ENCODE results near the gene SAMD1. TPM values are rescaled to one million over a fixed set of nuclear protein-coding genes. Genes with fewer than 3 reads are reported as not detected.

SAMD1 gene
- total and polyA plus RNA-seq, 2 of the 13 experiments (the other 11 are each of a cell fraction or from before 2014, with no cell fraction given), result 17.5 to 45.0 TPM

DNA sequence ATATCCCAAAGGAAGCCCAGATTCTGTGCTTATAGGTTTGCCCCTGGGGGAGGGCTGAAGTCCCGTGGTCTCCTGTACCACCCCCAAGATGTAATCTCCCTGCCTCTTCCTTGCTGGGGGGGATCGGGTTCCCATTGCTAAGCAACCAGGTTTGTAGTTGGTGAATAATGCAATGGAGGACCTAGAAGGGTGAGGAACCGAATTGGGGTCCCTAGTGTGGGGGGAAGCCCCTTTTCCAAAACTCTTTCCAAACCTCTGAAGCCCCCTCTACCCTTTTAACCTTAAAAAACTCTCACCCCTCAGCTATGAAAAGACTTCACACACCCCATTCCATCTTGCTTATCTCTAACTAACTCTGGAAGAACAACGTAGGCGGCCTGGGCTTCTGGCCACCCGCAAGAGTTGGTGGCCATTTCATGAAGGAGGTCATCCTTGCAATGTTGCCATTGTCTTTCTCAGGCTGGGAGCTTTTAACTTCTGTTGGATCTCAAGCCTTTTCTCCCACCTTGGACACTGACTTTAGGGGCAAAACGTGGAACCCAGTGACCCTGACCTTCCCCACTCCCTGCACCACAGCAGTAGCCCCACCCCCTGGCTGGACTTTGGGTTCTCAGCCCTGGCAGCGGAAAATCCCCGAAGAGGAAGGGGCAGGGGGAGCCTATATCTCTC, 29.3 kb downstream of the SAMD1 start (continued):
- TF ChIP-seq, protein P1, sequence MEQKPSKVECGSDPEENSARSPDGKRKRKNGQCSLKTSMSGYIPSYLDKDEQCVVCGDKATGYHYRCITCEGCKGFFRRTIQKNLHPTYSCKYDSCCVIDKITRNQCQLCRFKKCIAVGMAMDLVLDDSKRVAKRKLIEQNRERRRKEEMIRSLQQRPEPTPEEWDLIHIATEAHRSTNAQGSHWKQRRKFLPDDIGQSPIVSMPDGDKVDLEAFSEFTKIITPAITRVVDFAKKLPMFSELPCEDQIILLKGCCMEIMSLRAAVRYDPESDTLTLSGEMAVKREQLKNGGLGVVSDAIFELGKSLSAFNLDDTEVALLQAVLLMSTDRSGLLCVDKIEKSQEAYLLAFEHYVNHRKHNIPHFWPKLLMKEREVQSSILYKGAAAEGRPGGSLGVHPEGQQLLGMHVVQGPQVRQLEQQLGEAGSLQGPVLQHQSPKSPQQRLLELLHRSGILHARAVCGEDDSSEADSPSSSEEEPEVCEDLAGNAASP (CRISPR knock-in tag; IDR thresholded peaks at IDR 0.05; ENCODE audit: borderline replicate concordance), result peak; percentile 54; the same call in 1 of the 2 replicates
- TF ChIP-seq SP1 (IDR thresholded peaks at IDR 0.05) (no peak), SP1 (CRISPR knock-in tag; IDR thresholded peaks at IDR 0.05) (no peak), FOXA3 (CRISPR knock-in tag; IDR thresholded peaks at IDR 0.05) (0 out of 2 replicates have a peak, but pooled peaks have one; percentile 25), NR2C2 (CRISPR knock-in tag; IDR thresholded peaks at IDR 0.05; ENCODE audit: borderline replicate concordance) (peak; percentile 78), ZNF224 (CRISPR knock-in tag; IDR thresholded peaks at IDR 0.05) (no peak), GATAD1 (CRISPR knock-in tag; IDR thresholded peaks at IDR 0.05) (peak; percentile 26; the same call in 1 of the 2 replicates), CENPX (CRISPR knock-in tag; IDR thresholded peaks at IDR 0.05) (no peak), NCOR1 (IDR thresholded peaks at IDR 0.05; ENCODE audit: borderline replicate concordance, low read length) (peak; percentile 80; the same call in 1 of the 2 replicates), HMG20A (CRISPR knock-in tag; IDR thresholded peaks at IDR 0.05; ENCODE audit: borderline replicate concordance) (0 out of 2 replicates have a peak, but pooled peaks have one; percentile 16)
- TF ChIP-seq, protein P2, sequence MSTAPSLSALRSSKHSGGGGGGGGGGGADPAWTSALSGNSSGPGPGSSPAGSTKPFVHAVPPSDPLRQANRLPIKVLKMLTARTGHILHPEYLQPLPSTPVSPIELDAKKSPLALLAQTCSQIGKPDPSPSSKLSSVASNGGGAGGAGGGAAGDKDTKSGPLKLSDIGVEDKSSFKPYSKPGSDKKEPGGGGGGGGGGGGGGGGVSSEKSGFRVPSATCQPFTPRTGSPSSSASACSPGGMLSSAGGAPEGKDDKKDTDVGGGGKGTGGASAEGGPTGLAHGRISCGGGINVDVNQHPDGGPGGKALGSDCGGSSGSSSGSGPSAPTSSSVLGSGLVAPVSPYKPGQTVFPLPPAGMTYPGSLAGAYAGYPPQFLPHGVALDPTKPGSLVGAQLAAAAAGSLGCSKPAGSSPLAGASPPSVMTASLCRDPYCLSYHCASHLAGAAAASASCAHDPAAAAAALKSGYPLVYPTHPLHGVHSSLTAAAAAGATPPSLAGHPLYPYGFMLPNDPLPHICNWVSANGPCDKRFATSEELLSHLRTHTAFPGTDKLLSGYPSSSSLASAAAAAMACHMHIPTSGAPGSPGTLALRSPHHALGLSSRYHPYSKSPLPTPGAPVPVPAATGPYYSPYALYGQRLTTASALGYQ (CRISPR knock-in tag; IDR thresholded peaks at IDR 0.05), result 0 out of 2 replicates have a peak, but pooled peaks have one; percentile 41
- TF ChIP-seq, protein P3, sequence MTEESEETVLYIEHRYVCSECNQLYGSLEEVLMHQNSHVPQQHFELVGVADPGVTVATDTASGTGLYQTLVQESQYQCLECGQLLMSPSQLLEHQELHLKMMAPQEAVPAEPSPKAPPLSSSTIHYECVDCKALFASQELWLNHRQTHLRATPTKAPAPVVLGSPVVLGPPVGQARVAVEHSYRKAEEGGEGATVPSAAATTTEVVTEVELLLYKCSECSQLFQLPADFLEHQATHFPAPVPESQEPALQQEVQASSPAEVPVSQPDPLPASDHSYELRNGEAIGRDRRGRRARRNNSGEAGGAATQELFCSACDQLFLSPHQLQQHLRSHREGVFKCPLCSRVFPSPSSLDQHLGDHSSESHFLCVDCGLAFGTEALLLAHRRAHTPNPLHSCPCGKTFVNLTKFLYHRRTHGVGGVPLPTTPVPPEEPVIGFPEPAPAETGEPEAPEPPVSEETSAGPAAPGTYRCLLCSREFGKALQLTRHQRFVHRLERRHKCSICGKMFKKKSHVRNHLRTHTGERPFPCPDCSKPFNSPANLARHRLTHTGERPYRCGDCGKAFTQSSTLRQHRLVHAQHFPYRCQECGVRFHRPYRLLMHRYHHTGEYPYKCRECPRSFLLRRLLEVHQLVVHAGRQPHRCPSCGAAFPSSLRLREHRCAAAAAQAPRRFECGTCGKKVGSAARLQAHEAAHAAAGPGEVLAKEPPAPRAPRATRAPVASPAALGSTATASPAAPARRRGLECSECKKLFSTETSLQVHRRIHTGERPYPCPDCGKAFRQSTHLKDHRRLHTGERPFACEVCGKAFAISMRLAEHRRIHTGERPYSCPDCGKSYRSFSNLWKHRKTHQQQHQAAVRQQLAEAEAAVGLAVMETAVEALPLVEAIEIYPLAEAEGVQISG (CRISPR knock-in tag; IDR thresholded peaks at IDR 0.05), result 0 out of 2 replicates have a peak, but pooled peaks have one; percentile 21
- TF ChIP-seq, protein P4, sequence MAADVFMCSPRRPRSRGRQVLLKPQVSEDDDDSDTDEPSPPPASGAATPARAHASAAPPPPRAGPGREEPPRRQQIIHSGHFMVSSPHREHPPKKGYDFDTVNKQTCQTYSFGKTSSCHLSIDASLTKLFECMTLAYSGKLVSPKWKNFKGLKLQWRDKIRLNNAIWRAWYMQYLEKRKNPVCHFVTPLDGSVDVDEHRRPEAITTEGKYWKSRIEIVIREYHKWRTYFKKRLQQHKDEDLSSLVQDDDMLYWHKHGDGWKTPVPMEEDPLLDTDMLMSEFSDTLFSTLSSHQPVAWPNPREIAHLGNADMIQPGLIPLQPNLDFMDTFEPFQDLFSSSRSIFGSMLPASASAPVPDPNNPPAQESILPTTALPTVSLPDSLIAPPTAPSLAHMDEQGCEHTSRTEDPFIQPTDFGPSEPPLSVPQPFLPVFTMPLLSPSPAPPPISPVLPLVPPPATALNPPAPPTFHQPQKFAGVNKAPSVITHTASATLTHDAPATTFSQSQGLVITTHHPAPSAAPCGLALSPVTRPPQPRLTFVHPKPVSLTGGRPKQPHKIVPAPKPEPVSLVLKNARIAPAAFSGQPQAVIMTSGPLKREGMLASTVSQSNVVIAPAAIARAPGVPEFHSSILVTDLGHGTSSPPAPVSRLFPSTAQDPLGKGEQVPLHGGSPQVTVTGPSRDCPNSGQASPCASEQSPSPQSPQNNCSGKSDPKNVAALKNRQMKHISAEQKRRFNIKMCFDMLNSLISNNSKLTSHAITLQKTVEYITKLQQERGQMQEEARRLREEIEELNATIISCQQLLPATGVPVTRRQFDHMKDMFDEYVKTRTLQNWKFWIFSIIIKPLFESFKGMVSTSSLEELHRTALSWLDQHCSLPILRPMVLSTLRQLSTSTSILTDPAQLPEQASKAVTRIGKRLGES (CRISPR knock-in tag; IDR thresholded peaks at IDR 0.05; ENCODE audit: borderline replicate concordance), result no peak
- TF ChIP-seq, protein P5, sequence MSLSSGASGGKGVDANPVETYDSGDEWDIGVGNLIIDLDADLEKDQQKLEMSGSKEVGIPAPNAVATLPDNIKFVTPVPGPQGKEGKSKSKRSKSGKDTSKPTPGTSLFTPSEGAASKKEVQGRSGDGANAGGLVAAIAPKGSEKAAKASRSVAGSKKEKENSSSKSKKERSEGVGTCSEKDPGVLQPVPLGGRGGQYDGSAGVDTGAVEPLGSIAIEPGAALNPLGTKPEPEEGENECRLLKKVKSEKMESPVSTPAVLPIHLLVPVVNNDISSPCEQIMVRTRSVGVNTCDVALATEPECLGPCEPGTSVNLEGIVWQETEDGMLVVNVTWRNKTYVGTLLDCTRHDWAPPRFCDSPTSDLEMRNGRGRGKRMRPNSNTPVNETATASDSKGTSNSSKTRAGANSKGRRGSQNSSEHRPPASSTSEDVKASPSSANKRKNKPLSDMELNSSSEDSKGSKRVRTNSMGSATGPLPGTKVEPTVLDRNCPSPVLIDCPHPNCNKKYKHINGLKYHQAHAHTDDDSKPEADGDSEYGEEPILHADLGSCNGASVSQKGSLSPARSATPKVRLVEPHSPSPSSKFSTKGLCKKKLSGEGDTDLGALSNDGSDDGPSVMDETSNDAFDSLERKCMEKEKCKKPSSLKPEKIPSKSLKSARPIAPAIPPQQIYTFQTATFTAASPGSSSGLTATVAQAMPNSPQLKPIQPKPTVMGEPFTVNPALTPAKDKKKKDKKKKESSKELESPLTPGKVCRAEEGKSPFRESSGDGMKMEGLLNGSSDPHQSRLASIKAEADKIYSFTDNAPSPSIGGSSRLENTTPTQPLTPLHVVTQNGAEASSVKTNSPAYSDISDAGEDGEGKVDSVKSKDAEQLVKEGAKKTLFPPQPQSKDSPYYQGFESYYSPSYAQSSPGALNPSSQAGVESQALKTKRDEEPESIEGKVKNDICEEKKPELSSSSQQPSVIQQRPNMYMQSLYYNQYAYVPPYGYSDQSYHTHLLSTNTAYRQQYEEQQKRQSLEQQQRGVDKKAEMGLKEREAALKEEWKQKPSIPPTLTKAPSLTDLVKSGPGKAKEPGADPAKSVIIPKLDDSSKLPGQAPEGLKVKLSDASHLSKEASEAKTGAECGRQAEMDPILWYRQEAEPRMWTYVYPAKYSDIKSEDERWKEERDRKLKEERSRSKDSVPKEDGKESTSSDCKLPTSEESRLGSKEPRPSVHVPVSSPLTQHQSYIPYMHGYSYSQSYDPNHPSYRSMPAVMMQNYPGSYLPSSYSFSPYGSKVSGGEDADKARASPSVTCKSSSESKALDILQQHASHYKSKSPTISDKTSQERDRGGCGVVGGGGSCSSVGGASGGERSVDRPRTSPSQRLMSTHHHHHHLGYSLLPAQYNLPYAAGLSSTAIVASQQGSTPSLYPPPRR (CRISPR knock-in tag; IDR thresholded peaks at IDR 0.05; ENCODE audit: borderline replicate concordance), result no peak; the same call in 1 of the 2 replicates
